ENCODE results near the gene RASGRF1. TPM values are rescaled to one million over a fixed set of nuclear protein-coding genes. Genes with fewer than 3 reads are reported as not detected.

The RASGRF1 gene
- total and polyA plus RNA-seq, 12 donors = 0.11 to 6.9 (median 0.46) TPM

DNA sequence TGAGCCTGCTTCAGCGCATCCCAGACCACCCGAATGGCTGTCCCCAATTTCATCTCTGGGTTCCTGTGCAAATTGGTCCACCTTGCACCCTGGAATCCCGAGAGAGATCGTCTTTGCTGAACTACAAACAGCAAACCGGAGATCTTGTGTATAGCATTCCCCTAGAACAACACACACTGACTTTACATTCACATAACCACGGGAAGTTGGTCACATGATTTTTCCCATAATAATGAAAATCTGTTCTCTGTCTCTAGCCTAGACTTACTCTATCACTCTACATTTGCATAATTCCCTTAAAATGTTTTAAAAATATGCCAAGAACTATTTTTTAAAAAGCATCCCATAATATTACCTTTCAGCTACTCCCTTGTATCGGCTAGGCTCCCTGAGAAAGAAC is 180.3 kb downstream of the RASGRF1 start:
- TF ChIP-seq CTCF (IDR thresholded peaks at IDR 0.05) (no peak), POLR2A (IDR thresholded peaks at IDR 0.05) (no peak)
- Histone ChIP-seq H3K27ac (no peak overlapping the region), H3K4me3 (no peak overlapping the region), H3K9me3 (replicated peaks in 1 of 3) (no peaks in the 10 kb centered on the region), H3K27me3 (no peaks in the 10 kb centered on the region), H3K4me1 (replicated peaks in 1 of 2) (peaks cover 18 to 43% of the 10 kb centered on the region in 2 donors), H3K36me3 (replicated peaks in 1 of 2) (peaks cover 0 to 54% of the 10 kb centered on the region in 2 donors)
- WGBS, 4 donors = 79 to 85% (median 80%) methylated on average over 7 of the region's 7 CpGs
- no peak for DNase-seq
- intact Hi-C loops (cut with DNase I) = loop anchor here (5.0 to 10.0 kb wide), 3 partner anchors 67 to 275 kb away; no protein-coding TSS in a partner anchor

Other genes with a start within 250 kb of the RASGRF1 start
- 100 to 1,000 TPM; 190 to 485 (median 354) TPM for gene MORF4L1, start 217.9 kb downstream of the RASGRF1 start, total RNA-seq
- 100 to 1,000 TPM in 2 of 3 donors, 10 to 100 TPM in 1; 99.8 to 935 (median 228) TPM for gene MORF4L1, start 217.9 kb downstream of the RASGRF1 start, polyA plus RNA-seq
- 100 to 1,000 TPM in 7 of 9 donors, 10 to 100 TPM in 2; 24.2 to 303 (median 152) TPM for gene CTSH, start 145.7 kb downstream of the RASGRF1 start, total RNA-seq
- 100 to 1,000 TPM in 1 of 3 donors, 10 to 100 TPM in 2; 71.2 to 156 (median 89.7) TPM for gene CTSH, start 145.7 kb downstream of the RASGRF1 start, polyA plus RNA-seq
- gene ANKRD34C, start 191.9 kb upstream of the RASGRF1 start, total RNA-seq = under 1 TPM in 3 of 9 donors, not detected in 6; 0.04 to 0.14 (median 0.11) TPM
- gene ANKRD34C, start 191.9 kb upstream of the RASGRF1 start, polyA plus RNA-seq = under 1 TPM; under 0.01 to 0.11 (median 0.08) TPM
- 10 to 100 TPM; 27.7 to 70.4 (median 39.1) TPM for gene TMED3, start 220.3 kb upstream of the RASGRF1 start, total RNA-seq
- 10 to 100 TPM; 23.5 to 38.7 (median 26.4) TPM for gene TMED3, start 220.3 kb upstream of the RASGRF1 start, polyA plus RNA-seq

Data from adrenal gland (tissue), 12 donors.